ENCODE data around the gene RPS15A. TPM values are rescaled to one million over a fixed set of nuclear protein-coding genes. Genes with fewer than 3 reads are reported as not detected.
A peak's percentile ranks its signal among the peaks of the same experiment; 100 is the strongest.

Gene RPS15A
- total RNA-seq, 1 donor from 2014 or later, result 1,259 TPM

- H3K27ac Mint-ChIP-seq (ENCODE audit: unreplicated experiment), result no peak overlapping the region
- H3K27me3 Mint-ChIP-seq (ENCODE audit: unreplicated experiment), result no peaks in the 10 kb centered on the region
- no peak for TF ChIP-seq CTCF (IDR thresholded peaks at IDR 0.05)
- no peak overlapping the region for H3K4me3 Mint-ChIP-seq (ENCODE audit: unreplicated experiment)
- no peak for DNase-seq (ENCODE audit: extremely low spot score, unreplicated experiment)
- H3K9me3 Mint-ChIP-seq (ENCODE audit: unreplicated experiment), result no peaks in the 10 kb centered on the region
- H3K4me1 Mint-ChIP-seq (ENCODE audit: unreplicated experiment), result peaks cover 2% of the 10 kb centered on the region
- H3K36me3 Mint-ChIP-seq (ENCODE audit: unreplicated experiment), result peaks cover 47% of the 10 kb centered on the region
Measured at GRCh38 chr16:18816286-18816685, 26.2 kb upstream of the RPS15A start.

- no peak overlapping the region for H3K27ac Mint-ChIP-seq (ENCODE audit: unreplicated experiment)
- H3K36me3 Mint-ChIP-seq (ENCODE audit: unreplicated experiment), result peaks cover 57% of the 10 kb centered on the region
- DNase-seq (ENCODE audit: extremely low spot score, unreplicated experiment), result no peak
- no peaks in the 10 kb centered on the region for H3K27me3 Mint-ChIP-seq (ENCODE audit: unreplicated experiment)
- no peak for TF ChIP-seq CTCF (IDR thresholded peaks at IDR 0.05)
- H3K4me1 Mint-ChIP-seq (ENCODE audit: unreplicated experiment), result no peaks in the 10 kb centered on the region
- no peaks in the 10 kb centered on the region for H3K9me3 Mint-ChIP-seq (ENCODE audit: unreplicated experiment)
- H3K4me3 Mint-ChIP-seq (ENCODE audit: unreplicated experiment), result no peak overlapping the region
Measured at GRCh38 chr16:18811925-18812324, 21.8 kb upstream of the RPS15A start.

GRCh38 chr16:18809165-18809564, 19.0 kb upstream of the RPS15A start:
- Mint-ChIP-seq H3K4me1 (ENCODE audit: unreplicated experiment) (peaks cover 13% of the 10 kb centered on the region), H3K36me3 (ENCODE audit: unreplicated experiment) (peaks cover 45% of the 10 kb centered on the region), H3K27me3 (ENCODE audit: unreplicated experiment) (no peaks in the 10 kb centered on the region), H3K27ac (ENCODE audit: unreplicated experiment) (no peak overlapping the region), H3K9me3 (ENCODE audit: unreplicated experiment) (no peaks in the 10 kb centered on the region), H3K4me3 (ENCODE audit: unreplicated experiment) (no peak overlapping the region)
- DNase-seq (ENCODE audit: extremely low spot score, unreplicated experiment), result no peak
- TF ChIP-seq CTCF (IDR thresholded peaks at IDR 0.05), result no peak

- DNase-seq (ENCODE audit: extremely low spot score, unreplicated experiment), result no peak
- peak overlapping the region; percentile 72 for H3K27ac Mint-ChIP-seq (ENCODE audit: unreplicated experiment)
- H3K27me3 Mint-ChIP-seq (ENCODE audit: unreplicated experiment), result no peaks in the 10 kb centered on the region
- H3K4me3 Mint-ChIP-seq (ENCODE audit: unreplicated experiment), result no peak overlapping the region
- H3K36me3 Mint-ChIP-seq (ENCODE audit: unreplicated experiment), result peaks cover 23% of the 10 kb centered on the region
- H3K9me3 Mint-ChIP-seq (ENCODE audit: unreplicated experiment), result no peaks in the 10 kb centered on the region
- H3K4me1 Mint-ChIP-seq (ENCODE audit: unreplicated experiment), result peaks cover 38% of the 10 kb centered on the region
- TF ChIP-seq CTCF (IDR thresholded peaks at IDR 0.05), result no peak
Measured at GRCh38 chr16:18805257-18805773, 15.2 kb upstream of the RPS15A start.

GRCh38 chr16:18804540-18804939, 14.4 kb upstream of the RPS15A start:
- no peak for DNase-seq (ENCODE audit: extremely low spot score, unreplicated experiment)
- no peaks in the 10 kb centered on the region for H3K9me3 Mint-ChIP-seq (ENCODE audit: unreplicated experiment)
- no peak for TF ChIP-seq CTCF (IDR thresholded peaks at IDR 0.05)
- peak overlapping the region; percentile 72 for H3K27ac Mint-ChIP-seq (ENCODE audit: unreplicated experiment)
- H3K27me3 Mint-ChIP-seq (ENCODE audit: unreplicated experiment), result no peaks in the 10 kb centered on the region
- H3K4me3 Mint-ChIP-seq (ENCODE audit: unreplicated experiment), result no peak overlapping the region
- H3K4me1 Mint-ChIP-seq (ENCODE audit: unreplicated experiment), result peaks cover 46% of the 10 kb centered on the region
- H3K36me3 Mint-ChIP-seq (ENCODE audit: unreplicated experiment), result peaks cover 16% of the 10 kb centered on the region

Measured in osteocyte (in vitro differentiated cells).